Ishikawa (cell line): ENCODE data around the gene GBP4.

Experiments used
- CREB1 ChIP-seq: IDR thresholded peaks from 2 replicates; pipeline ENCODE4 v1.6.1; 2012; ENCODE audit warnings: low read depth
- EGR1 ChIP-seq: IDR thresholded peaks from 2 replicates; pipeline ENCODE4 v1.6.1; 2012
- EP300 ChIP-seq: IDR thresholded peaks from 2 replicates; pipeline ENCODE4 v1.6.1; 2012; ENCODE audit warnings: borderline replicate concordance
- FOXM1 ChIP-seq: IDR thresholded peaks from 2 replicates; pipeline ENCODE4 v1.6.1; 2012; ENCODE audit warnings: low read depth, borderline replicate concordance
- MAX ChIP-seq: IDR thresholded peaks from 2 replicates; pipeline ENCODE4 v1.6.1; 2012
- RAD21 ChIP-seq: IDR thresholded peaks from 2 replicates; pipeline ENCODE4 v1.6.1; 2012; ENCODE audit warnings: low read depth
- REST ChIP-seq: IDR thresholded peaks from 2 replicates; pipeline ENCODE4 v1.6.1; 2012; ENCODE audit warnings: low read depth, mild to moderate bottlenecking
- TAF1 ChIP-seq: IDR thresholded peaks from 2 replicates; pipeline ENCODE4 v1.6.1; 2012; ENCODE audit warnings: low read depth, mild to moderate bottlenecking
- TCF12 ChIP-seq: IDR thresholded peaks from 2 replicates; pipeline ENCODE4 v1.6.1; 2012; ENCODE audit warnings: low read depth
- TEAD4 ChIP-seq: IDR thresholded peaks from 2 replicates; pipeline ENCODE4 v1.6.1; 2012
- USF1 ChIP-seq: IDR thresholded peaks from 2 replicates; pipeline ENCODE4 v1.6.1; 2012
- YY1 ChIP-seq: IDR thresholded peaks from 2 replicates; pipeline ENCODE4 v1.6.1; 2012; ENCODE audit warnings: low read depth

- TF ChIP-seq TEAD4 (no peak), USF1 (no peak), REST (no peak), FOXM1 (no peak), CREB1 (no peak), EGR1 (no peak), YY1 (no peak), TAF1 (no peak), TCF12 (no peak), MAX (no peak), RAD21 (no peak), EP300 (no peak)
Measured at GRCh38 chr1:89143484-89143883, 55.3 kb downstream of the GBP4 start.
